ENCODE measurements around the gene VSTM2B.

VSTM2B gene

DNA sequence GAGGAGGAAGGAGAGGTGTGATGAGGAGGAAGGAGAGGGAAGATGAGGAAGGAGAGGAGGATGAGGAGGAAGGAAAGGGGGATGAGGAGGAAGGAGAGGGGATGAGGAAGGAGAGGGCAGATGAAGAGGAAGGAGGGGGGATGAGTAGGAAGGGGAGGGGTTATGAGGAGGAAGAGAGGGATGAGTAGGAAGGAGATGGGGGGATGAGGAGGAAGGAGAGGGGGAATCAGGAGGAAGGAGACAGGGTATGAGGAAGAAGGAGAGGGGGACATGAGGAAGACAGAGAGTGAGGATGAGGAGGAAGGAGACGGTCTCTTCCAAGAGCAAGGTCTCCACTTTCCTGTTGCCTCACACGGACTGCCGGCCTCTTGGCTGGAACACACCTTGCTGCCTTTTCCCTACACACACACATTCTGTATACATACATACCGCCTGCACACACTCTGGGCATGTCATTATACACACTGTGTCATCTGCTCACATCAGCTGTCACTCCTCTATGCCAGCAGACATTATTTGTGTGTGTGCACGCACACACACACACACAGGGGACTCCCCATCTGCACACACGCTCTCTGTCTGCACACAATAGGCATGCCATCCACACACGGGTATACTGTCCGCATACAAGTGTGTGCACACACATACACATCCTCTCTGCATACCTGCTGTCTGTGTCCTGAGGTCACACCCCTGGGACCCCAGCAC, 11.1 kb upstream of the VSTM2B start:
- TF ChIP-seq, protein P1, sequence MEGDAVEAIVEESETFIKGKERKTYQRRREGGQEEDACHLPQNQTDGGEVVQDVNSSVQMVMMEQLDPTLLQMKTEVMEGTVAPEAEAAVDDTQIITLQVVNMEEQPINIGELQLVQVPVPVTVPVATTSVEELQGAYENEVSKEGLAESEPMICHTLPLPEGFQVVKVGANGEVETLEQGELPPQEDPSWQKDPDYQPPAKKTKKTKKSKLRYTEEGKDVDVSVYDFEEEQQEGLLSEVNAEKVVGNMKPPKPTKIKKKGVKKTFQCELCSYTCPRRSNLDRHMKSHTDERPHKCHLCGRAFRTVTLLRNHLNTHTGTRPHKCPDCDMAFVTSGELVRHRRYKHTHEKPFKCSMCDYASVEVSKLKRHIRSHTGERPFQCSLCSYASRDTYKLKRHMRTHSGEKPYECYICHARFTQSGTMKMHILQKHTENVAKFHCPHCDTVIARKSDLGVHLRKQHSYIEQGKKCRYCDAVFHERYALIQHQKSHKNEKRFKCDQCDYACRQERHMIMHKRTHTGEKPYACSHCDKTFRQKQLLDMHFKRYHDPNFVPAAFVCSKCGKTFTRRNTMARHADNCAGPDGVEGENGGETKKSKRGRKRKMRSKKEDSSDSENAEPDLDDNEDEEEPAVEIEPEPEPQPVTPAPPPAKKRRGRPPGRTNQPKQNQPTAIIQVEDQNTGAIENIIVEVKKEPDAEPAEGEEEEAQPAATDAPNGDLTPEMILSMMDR (IDR thresholded peaks at IDR 0.05; ENCODE audit: extremely low read depth, insufficient read depth, missing control alignments): no peak

DNA sequence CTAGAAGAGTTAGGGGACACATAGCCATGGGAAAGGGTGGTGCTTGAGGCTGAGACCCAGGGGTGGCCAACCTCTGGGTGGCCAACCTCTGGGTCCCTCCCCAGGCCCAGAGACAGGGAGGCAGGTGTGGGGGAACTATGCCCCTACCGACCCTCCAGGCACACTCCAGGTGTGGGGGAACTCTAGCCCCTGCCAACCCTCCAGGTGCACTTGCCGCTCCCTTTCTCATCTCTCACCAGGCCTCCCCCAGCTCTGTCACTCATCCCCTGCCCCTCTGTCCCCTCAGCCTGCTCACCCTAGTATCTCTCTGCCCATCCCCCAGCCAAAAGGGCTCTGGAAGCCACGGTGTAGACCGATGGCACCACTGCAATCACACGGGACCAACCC, 10.6 kb upstream of the VSTM2B start:
- in situ Hi-C loops (cut with MboI; ENCODE audit: low pct_unique_long_range_greater_than_20kb, low sequenced_read_pairs, unreplicated experiment): no loop called here
- TF ChIP-seq, protein P1 (IDR thresholded peaks at IDR 0.05; ENCODE audit: extremely low read depth, insufficient read depth, missing control alignments): no peak
- DNase-seq (ENCODE audit: low spot score): no peak

More for the DNA sequence above, 11.1 kb upstream of the VSTM2B start:
- in situ Hi-C loops (cut with MboI; ENCODE audit: low pct_unique_long_range_greater_than_20kb, low sequenced_read_pairs, unreplicated experiment): no loop called here
- DNase-seq (ENCODE audit: low spot score): no peak

DNA sequence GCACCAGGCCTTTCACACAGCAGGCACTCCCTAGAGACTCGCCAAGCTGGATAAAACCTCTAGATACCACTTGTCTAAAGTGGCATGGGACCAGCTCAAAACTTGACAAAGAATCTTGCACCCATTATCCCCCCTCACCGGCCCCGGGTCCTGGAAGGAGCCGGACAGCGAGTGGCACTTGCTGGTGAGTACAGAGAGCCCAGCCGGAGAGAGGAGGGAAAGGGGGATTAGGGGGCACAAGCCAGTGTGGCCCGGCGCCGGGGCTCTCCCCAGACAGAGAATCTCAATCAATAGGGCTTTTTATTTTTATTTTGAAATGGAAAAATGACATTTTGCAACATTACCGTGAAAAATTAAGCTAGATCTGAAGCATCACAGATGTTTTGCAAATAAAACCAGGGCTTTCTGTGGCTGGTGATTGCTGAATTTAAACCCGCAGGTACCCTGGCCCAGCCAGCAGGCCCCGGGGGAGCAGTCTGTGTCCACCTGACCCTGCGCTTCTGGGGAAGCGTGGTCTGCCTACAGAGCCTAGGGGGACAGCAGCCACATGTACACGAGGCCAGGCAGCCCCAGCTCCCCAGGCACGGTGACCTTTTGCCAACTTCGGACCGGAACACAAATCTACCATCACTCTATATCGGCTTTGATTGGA, 10.0 kb upstream of the VSTM2B start:
- DNase-seq (ENCODE audit: low spot score): no peak
- in situ Hi-C loops (cut with MboI; ENCODE audit: low pct_unique_long_range_greater_than_20kb, low sequenced_read_pairs, unreplicated experiment): no loop called here
- TF ChIP-seq, protein P1 (IDR thresholded peaks at IDR 0.05; ENCODE audit: extremely low read depth, insufficient read depth, missing control alignments): no peak

DNA sequence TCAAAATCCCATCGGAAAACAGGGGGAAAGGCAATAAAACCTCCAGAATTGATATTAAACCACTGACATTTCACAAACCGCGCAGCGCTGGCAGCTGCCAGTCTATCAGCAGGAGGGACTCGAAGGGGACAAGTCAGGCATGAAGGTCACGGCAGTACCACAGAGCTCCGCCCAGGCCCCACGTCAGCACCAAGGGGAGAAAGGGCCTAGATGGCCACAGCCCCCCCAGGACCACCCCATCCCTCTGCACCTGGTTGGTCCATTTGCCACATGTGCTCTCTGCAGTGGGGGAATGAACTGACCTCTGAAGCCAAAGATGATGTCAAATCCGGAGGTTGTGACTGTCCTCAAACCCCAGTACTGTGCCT, 9.5 kb upstream of the VSTM2B start:
- TF ChIP-seq, protein P1 (IDR thresholded peaks at IDR 0.05; ENCODE audit: extremely low read depth, insufficient read depth, missing control alignments): no peak
- DNase-seq (ENCODE audit: low spot score): no peak
- in situ Hi-C loops (cut with MboI; ENCODE audit: low pct_unique_long_range_greater_than_20kb, low sequenced_read_pairs, unreplicated experiment): no loop called here

DNA sequence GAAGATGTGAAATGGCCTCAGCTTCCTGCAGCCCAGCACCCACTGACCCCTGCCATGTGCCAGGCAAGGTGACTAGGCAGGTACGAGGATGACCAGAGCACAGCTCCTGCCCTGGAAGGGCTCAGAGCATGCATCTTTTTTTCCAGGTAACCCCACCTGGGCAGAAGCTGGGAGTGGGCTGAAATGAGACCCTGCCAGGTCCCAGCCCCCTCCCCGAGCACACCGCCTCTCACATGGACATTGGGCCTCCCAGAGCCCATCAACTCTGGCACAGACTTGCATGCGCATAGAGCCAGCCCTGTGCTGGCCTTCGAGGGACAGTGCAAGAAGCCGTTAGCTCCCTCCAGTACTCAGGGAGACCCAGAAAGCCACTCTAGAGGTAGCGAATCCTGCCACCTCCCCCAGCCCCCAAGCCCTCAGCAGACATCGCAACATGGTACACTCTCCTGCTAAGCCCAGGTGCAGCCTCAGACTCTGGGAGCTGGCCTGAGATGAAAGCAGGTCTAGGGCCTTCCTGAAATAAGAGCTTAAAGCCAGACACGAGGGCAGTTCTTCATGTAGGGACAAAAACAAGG, 8.9 kb upstream of the VSTM2B start:
- in situ Hi-C loops (cut with MboI; ENCODE audit: low pct_unique_long_range_greater_than_20kb, low sequenced_read_pairs, unreplicated experiment): no loop called here
- TF ChIP-seq, protein P1 (IDR thresholded peaks at IDR 0.05; ENCODE audit: extremely low read depth, insufficient read depth, missing control alignments): no peak
- DNase-seq (ENCODE audit: low spot score): no peak

DNA sequence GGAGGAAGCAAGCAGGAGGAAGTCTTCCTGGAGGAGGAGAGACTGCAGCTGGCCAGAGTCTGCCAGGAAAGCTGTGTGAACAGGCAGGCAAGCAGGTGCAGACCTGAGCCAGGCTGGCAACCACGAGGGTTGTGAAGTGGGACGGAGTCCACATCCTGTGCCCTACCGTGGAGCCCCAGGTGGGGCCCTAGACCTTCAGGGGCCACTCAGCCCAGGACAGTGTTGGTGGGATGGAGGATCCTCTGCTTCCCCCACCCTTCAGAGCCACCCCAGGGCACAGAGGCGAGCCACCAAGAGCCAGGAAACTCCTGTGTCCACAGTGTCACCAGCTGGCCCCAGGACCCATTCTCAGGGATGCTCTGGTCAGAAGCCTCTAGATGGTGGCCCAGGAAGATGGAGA, 8.4 kb upstream of the VSTM2B start:
- no peak for DNase-seq (ENCODE audit: low spot score)
- in situ Hi-C loops (cut with MboI; ENCODE audit: low pct_unique_long_range_greater_than_20kb, low sequenced_read_pairs, unreplicated experiment): no loop called here
- TF ChIP-seq, protein P1 (IDR thresholded peaks at IDR 0.05; ENCODE audit: extremely low read depth, insufficient read depth, missing control alignments): no peak
